ENCODE results near the gene LPXN. TPM values are rescaled to one million over a fixed set of nuclear protein-coding genes. Genes with fewer than 3 reads are reported as not detected.

The LPXN gene
- total RNA-seq, 2 donors from 2014 or later = 2.8 to 5.5 TPM

DNA sequence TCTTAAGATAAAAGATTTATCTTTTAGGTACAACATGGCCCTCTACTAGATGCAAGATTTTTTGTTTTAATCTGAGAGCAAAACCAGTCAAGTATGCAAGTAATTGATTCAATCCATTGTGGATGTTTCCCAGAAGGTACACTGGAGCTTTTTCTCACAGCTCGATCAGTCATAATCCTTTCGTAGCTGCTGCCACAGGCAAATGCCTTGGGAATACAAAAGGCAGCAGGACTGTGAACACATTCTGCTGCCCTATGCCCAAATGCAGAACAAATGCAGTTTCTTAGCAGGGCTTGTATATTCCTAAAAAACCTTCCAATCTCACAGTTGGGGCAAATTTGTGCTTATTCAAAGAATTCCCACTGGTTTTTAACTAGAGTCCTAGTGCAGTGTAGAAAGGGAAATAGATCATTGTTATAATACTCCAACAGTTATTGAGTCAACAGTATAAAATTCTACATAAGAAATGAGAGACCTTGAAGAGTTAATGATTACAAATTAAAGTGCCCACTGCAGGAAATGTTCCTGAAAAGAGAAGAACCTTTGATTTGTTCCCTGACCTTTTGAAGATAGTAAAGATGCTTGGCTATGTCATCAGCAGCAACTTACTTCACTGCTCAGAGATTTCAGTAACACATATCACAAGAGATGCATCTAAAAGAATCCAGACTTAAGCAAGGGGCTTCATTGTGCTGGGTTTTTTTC is 14.1 kb downstream of the LPXN start:
- Histone ChIP-seq H3K4me1 (no peaks in the 10 kb centered on the region), H3K4me3 (no peak overlapping the region), H3K36me3 (peaks cover 21% of the 10 kb centered on the region), H3K27ac (no peak overlapping the region), H3K27me3 (no peaks in the 10 kb centered on the region), H3K9me3 (no peaks in the 10 kb centered on the region)
- TF ChIP-seq, protein P1, sequence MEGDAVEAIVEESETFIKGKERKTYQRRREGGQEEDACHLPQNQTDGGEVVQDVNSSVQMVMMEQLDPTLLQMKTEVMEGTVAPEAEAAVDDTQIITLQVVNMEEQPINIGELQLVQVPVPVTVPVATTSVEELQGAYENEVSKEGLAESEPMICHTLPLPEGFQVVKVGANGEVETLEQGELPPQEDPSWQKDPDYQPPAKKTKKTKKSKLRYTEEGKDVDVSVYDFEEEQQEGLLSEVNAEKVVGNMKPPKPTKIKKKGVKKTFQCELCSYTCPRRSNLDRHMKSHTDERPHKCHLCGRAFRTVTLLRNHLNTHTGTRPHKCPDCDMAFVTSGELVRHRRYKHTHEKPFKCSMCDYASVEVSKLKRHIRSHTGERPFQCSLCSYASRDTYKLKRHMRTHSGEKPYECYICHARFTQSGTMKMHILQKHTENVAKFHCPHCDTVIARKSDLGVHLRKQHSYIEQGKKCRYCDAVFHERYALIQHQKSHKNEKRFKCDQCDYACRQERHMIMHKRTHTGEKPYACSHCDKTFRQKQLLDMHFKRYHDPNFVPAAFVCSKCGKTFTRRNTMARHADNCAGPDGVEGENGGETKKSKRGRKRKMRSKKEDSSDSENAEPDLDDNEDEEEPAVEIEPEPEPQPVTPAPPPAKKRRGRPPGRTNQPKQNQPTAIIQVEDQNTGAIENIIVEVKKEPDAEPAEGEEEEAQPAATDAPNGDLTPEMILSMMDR (IDR thresholded peaks at IDR 0.05) = no peak
- no peak for DNase-seq (ENCODE audit: low spot score)

DNA sequence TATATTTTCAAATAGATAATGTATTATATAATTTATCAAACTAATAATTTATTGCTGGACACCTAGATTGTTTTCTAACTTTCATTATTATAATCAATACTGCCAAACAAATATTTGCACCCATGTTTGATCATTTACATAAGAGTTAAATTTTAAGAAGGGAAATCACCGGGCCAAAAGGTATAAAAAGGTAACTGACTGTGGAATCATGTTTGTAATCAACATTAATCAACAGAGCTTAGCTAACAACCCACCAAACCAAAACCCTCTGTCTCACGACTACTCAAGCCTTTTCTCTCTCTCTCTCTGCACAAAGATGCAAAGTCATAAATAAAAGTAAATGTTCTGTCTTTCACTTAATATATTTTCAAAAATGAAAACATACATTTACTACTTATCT is 14.8 kb downstream of the LPXN start:
- no peaks in the 10 kb centered on the region for H3K4me1 ChIP-seq
- no peaks in the 10 kb centered on the region for H3K27me3 ChIP-seq
- no peak for DNase-seq (ENCODE audit: low spot score)
- TF ChIP-seq, protein P1 (IDR thresholded peaks at IDR 0.05) = no peak
- peaks cover 19% of the 10 kb centered on the region for H3K36me3 ChIP-seq
- no peak overlapping the region for H3K27ac ChIP-seq
- no peaks in the 10 kb centered on the region for H3K9me3 ChIP-seq
- no peak overlapping the region for H3K4me3 ChIP-seq

DNA sequence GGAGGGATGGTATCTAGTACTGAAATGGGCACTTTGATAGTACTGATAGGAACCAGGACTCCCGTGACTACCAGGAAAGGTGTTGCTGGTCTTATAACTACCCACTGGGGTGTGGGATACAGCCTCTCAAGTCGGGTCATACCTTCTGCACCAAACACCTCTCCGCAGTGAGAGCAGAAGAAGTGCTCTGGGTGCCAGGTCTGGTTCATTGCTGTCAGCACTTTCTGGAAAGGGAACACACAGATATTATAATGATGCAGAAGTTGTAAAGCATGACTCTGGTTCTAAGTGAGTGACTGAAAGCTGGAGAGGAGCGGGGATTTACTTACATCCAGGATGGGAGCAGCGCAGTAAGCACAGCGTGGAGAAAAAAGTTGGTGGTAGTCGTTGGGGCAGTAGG is 26.0 kb downstream of the LPXN start:
- H3K9me3 ChIP-seq = no peaks in the 10 kb centered on the region
- DNase-seq (ENCODE audit: low spot score) = no peak
- H3K27me3 ChIP-seq = no peaks in the 10 kb centered on the region
- peaks cover 68% of the 10 kb centered on the region for H3K36me3 ChIP-seq
- no peak overlapping the region for H3K4me3 ChIP-seq
- no peaks in the 10 kb centered on the region for H3K4me1 ChIP-seq
- H3K27ac ChIP-seq = no peak overlapping the region
- TF ChIP-seq, protein P1 (IDR thresholded peaks at IDR 0.05) = no peak

DNA sequence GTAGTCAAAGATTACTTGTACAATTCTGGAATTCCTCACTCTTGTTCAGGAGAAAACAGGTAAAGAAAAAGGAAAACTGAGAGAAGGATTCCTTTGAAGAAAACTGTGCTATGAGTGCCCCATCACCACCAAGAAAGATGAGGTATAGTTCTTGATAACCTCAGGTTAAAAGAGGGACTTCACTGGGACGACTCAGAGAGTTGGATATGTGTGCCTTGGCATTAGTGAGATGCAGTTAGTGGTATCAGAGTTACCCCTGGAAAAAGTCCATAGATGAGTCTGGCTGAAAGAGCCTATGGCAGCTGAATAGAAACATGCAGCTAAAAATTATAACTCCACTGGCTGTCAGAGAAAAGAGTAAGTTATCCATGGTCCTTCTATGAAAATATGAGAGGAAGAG is 28.8 kb downstream of the LPXN start:
- Histone ChIP-seq H3K4me1 (no peaks in the 10 kb centered on the region), H3K4me3 (no peak overlapping the region), H3K27ac (no peak overlapping the region), H3K36me3 (peaks cover 43% of the 10 kb centered on the region), H3K9me3 (no peaks in the 10 kb centered on the region), H3K27me3 (no peaks in the 10 kb centered on the region)
- DNase-seq (ENCODE audit: low spot score) = no peak
- TF ChIP-seq, protein P1 (IDR thresholded peaks at IDR 0.05) = no peak

DNA sequence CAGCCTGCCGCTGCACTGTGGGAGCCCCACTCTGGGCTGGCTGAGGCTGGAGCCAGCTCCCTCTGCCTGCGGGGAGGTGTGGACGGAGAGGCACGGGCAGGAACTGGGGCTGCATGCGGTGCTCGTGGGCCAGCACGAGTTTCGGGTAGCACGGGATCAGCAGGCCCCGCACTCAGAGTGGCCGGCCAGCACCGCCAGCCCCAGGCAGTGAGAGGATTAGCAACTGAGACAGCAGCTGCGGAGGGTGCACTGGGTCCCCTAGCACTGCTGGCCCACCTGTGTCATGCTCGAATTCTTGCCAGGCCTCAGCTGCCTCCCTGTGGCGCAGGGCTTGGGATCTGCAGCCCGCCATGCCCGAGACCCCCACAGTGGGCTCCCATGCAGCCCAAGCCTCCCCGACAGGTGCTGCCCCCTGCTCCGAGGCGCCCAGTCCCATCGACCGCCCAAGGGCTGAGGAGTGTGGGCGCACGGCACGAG is 43.8 kb downstream of the LPXN start:
- H3K4me3 ChIP-seq = no peak overlapping the region
- H3K27me3 ChIP-seq = no peaks in the 10 kb centered on the region
- peaks cover 7% of the 10 kb centered on the region for H3K36me3 ChIP-seq
- H3K4me1 ChIP-seq = no peaks in the 10 kb centered on the region
- TF ChIP-seq, protein P1 (IDR thresholded peaks at IDR 0.05) = no peak
- H3K27ac ChIP-seq = no peak overlapping the region
- no peaks in the 10 kb centered on the region for H3K9me3 ChIP-seq
- DNase-seq (ENCODE audit: low spot score) = no peak

DNA sequence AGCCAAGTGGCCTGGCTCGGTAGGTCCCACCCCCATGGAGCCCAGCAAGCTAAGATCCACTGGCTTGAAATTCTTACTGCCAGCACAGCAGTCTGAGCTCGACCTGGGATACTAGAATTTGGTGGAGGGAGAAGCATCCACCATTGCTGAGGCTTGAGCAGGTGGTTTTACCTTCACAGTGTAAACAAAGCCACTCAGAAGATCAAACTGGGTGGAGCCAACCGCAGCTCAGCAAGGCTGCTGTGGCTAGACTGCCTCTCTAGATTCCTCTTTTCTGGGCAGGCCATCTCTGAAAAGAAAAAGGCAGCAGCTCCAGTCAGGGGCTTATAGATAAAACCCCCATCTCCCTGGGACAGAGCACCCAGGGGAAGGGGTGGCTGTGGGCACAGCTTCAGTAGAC is 45.4 kb downstream of the LPXN start:
- no peaks in the 10 kb centered on the region for H3K4me1 ChIP-seq
- DNase-seq (ENCODE audit: low spot score) = no peak
- no peak overlapping the region for H3K4me3 ChIP-seq
- no peak overlapping the region for H3K27ac ChIP-seq
- H3K9me3 ChIP-seq = no peaks in the 10 kb centered on the region
- peaks cover 7% of the 10 kb centered on the region for H3K36me3 ChIP-seq
- no peaks in the 10 kb centered on the region for H3K27me3 ChIP-seq
- TF ChIP-seq, protein P1 (IDR thresholded peaks at IDR 0.05) = no peak
